GM20000 (cell line): ENCODE results near the gene ABITRAM.
A peak's percentile ranks its signal among the peaks of the same experiment; 100 is the strongest.
"Not testable (repeated sequence)": the region's sequence is repeated elsewhere in the genome, so short reads cannot be mapped to it uniquely, and the experiment has no call there.

Experiments
- DNase-seq: peaks from one replicate; pipeline ENCODE4 v3.0.0; 2012; ENCODE audit warnings: low spot score
- CTCF ChIP-seq: IDR thresholded peaks from 2 replicates; pipeline ENCODE4 v1.5.1; 2012; ENCODE audit warnings: mild to moderate bottlenecking, control low read depth; ENCODE audit errors: extremely low read depth, missing control alignments

Gene ABITRAM

GRCh38 chr9:108934323-108934893, at the start of gene ABITRAM:
TSS of gene ABITRAM (plus strand) at chr9:108934400. CDS start at chr9:108934487, 87 bp downstream.
- no peak for TF ChIP-seq CTCF
- DNase-seq: peak; percentile 92

- no peak for DNase-seq
These were observed 49.5 kb upstream of the ABITRAM start for GRCh38 chr9:108884701-108885100.

GRCh38 chr9:108885643-108886348, 48.4 kb upstream of the ABITRAM start:
- peak; percentile 73 for DNase-seq

More at GRCh38 chr9:108884701-108885100, 49.5 kb upstream of the ABITRAM start:
- TF ChIP-seq CTCF: no peak

GRCh38 chr9:108886594-108887271, 47.5 kb upstream of the ABITRAM start:
- DNase-seq: not testable (repeated sequence)

More at GRCh38 chr9:108885643-108886348, 48.4 kb upstream of the ABITRAM start:
- no peak for TF ChIP-seq CTCF

GRCh38 chr9:108889649-108890067, 44.5 kb upstream of the ABITRAM start:
- DNase-seq: no peak

GRCh38 chr9:108894225-108894997, 39.8 kb upstream of the ABITRAM start:
- no peak for DNase-seq
- no peak for TF ChIP-seq CTCF

More at GRCh38 chr9:108889649-108890067, 44.5 kb upstream of the ABITRAM start:
- no peak for TF ChIP-seq CTCF

- TF ChIP-seq CTCF: no peak
- DNase-seq: no peak
These were observed 36.7 kb upstream of the ABITRAM start for GRCh38 chr9:108897324-108898096.

- DNase-seq: not testable (repeated sequence)
These were observed 35.0 kb upstream of the ABITRAM start for GRCh38 chr9:108899023-108899695.
